Activated CD8-positive, alpha-beta memory T cell treated with anti-CD3 and anti-CD28 coated beads, Interleukin-2, amount 50 U/mL, for 4 hours (primary cell): ENCODE data around the gene KIAA0930.
A peak's percentile ranks its signal among the peaks of the same experiment; 100 is the strongest.
"Not testable (repeated sequence)": the region's sequence is repeated elsewhere in the genome, so short reads cannot be mapped to it uniquely, and the experiment has no call there.

Source experiments
- DNase-seq: peaks from one replicate; pipeline ENCODE4 v3.0.0-alpha.2; 2020

KIAA0930 gene

GRCh38 chr22:45240810-45241631, at the start of gene KIAA0930:
Gene KIAA0930, minus strand, starts transcription at chr22:45240894. Its CDS starts 191 bp downstream, at chr22:45240703.
- DNase-seq = peak; percentile 77

GRCh38 chr22:45286854-45287551, 46.3 kb upstream of the KIAA0930 start:
- DNase-seq = no peak

- DNase-seq = no peak
These were observed 44.8 kb upstream of the KIAA0930 start for GRCh38 chr22:45285263-45286058.

GRCh38 chr22:45284705-45285262, 44.1 kb upstream of the KIAA0930 start, which contains the start of gene UPK3A:
Gene UPK3A, plus strand, starts transcription at chr22:45284949. Its CDS starts 65 bp downstream, at chr22:45285014.
- peak; percentile 62 for DNase-seq

GRCh38 chr22:45281010-45281409, 40.3 kb upstream of the KIAA0930 start:
- DNase-seq = no peak

- DNase-seq = no peak
These were observed 39.9 kb upstream of the KIAA0930 start for GRCh38 chr22:45280587-45280980.

- no peak for DNase-seq
These were observed 37.4 kb upstream of the KIAA0930 start for GRCh38 chr22:45278125-45278524.

GRCh38 chr22:45277720-45278119, 37.0 kb upstream of the KIAA0930 start:
- DNase-seq = not testable (repeated sequence)

- DNase-seq = no peak
These were observed 35.9 kb upstream of the KIAA0930 start for GRCh38 chr22:45276507-45277105.

- no peak for DNase-seq
These were observed 32.9 kb upstream of the KIAA0930 start for GRCh38 chr22:45273452-45274075.

GRCh38 chr22:45272498-45272897, 31.8 kb upstream of the KIAA0930 start:
- no peak for DNase-seq

GRCh38 chr22:45271667-45272201, 31.0 kb upstream of the KIAA0930 start:
- DNase-seq = no peak

GRCh38 chr22:45270095-45271020, 29.7 kb upstream of the KIAA0930 start:
- DNase-seq = no peak

GRCh38 chr22:45268958-45269844, 28.5 kb upstream of the KIAA0930 start:
- peak; percentile 90 for DNase-seq

GRCh38 chr22:45268167-45268957, 27.7 kb upstream of the KIAA0930 start:
- no peak for DNase-seq

GRCh38 chr22:45265535-45265934, 24.8 kb upstream of the KIAA0930 start:
- no peak for DNase-seq

GRCh38 chr22:45263463-45264269, 23.0 kb upstream of the KIAA0930 start:
- no peak for DNase-seq
